Rectal smooth muscle tissue (tissue), 1 donor: ENCODE results near the gene SIK2.

ENCODE experiments used
- H3K27ac ChIP-seq: one replicate; pipeline ENCODE4 v1.7.0; 2013; ENCODE audit warnings: low read depth, low read length, inconsistent platforms
- H3K27me3 ChIP-seq: one replicate; pipeline ENCODE4 v1.7.0; 2013; ENCODE audit warnings: low read length; ENCODE audit not compliant: control insufficient read depth, insufficient read depth
- H3K36me3 ChIP-seq: one replicate; pipeline ENCODE4 v1.7.0; 2013; ENCODE audit warnings: low read length; ENCODE audit not compliant: control insufficient read depth, insufficient read depth
- H3K4me1 ChIP-seq: one replicate; pipeline ENCODE4 v1.7.0; 2013; ENCODE audit warnings: low read length; ENCODE audit not compliant: control insufficient read depth, insufficient read depth
- H3K4me3 ChIP-seq: one replicate; pipeline ENCODE4 v1.7.0; 2013; ENCODE audit warnings: low read length
- H3K9ac ChIP-seq: one replicate; pipeline ENCODE4 v1.7.0; 2013; ENCODE audit warnings: low read length

SIK2 gene

DNA sequence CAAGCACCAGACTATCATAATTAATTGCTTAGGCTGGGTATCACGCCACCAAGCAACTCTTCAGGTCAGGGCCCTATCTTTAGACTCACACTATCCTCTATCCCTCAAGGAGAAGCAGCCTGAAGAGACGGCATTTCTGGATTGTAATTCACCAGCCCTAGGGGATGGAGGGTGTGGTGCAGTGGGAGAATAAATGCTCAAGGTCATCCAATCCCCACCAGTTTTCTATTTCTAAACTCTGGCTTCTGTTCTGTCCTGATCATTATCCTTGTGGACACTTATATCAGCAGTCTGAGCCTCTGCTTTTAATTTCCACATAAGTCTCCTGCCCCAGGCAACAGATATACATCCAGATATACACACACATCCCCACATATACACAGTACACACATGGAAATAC lies 13.1 kb upstream of the SIK2 start:
- H3K4me1 ChIP-seq = no peaks in the 10 kb centered on the region

DNA sequence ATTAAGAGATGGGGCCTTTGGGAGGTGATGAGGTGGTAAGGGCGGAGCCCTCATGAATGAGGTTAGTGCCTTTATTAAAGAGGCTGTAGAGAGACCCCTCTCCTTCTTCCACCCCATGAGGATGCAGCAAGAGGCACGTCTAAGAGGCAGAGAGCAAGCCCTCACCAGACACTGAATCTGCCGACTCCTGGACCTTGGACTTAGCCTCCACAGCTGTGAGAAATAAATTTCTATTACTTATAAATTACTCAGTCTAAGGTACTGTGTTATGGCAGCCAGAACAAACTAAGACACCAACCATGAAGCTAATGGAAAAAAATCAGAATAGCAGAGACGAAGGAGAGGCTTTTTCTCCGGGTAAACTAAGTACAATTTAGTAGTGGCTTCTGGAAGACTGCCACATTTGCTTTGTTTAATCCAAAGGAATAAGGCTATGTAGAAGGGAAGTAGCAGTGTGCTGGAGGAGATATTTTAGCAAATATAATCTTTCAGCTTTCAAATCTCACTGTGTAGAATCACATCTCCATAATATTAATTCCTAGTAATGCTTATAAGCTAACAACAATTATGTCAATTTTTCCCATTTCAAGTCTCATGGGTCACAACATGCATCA lies 12.3 kb upstream of the SIK2 start:
- H3K27ac ChIP-seq = no peak overlapping the region
- H3K4me1 ChIP-seq = no peaks in the 10 kb centered on the region
- H3K36me3 ChIP-seq = no peaks in the 10 kb centered on the region
- no peak overlapping the region for H3K9ac ChIP-seq
- no peaks in the 10 kb centered on the region for H3K27me3 ChIP-seq
- no peak overlapping the region for H3K4me3 ChIP-seq

More for the DNA sequence above, 13.1 kb upstream of the SIK2 start:
- Histone ChIP-seq H3K9ac (no peak overlapping the region), H3K36me3 (no peaks in the 10 kb centered on the region), H3K27me3 (no peaks in the 10 kb centered on the region), H3K4me3 (no peak overlapping the region), H3K27ac (no peak overlapping the region)

DNA sequence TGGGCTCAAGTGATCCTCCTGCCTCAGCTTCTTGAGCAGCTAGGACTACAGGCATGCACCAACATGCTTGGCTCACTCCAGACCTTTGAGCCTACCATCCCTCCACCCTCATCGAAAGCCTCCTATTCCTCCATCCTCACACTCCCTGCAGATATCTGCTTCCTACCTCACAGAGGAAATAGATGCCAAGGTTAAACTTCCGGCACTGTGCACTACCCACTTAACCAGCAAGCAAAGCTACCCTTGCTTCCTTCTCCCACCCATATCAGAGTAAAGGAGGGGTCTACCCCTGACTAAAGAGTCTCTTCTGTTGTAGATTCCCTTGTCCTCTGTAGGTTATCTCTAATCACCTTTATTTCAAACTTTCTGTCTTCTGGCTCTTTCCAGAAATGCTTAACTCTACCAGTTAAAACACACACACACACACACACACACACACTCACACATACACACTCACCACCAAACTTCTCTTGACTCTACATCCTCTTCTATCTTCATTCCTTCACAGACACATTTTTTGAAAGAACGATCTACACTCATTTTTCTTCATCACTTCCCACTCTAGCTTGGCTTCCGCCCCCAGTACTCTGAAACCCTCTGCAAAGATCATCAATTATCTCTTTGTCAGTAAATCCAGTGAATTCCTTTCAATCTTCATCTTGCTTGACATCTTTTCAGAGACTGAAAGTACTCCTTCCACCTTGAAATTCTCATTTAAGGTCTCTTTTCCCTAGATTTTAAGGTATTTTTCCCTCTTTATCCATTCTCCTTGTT lies 10.9 kb upstream of the SIK2 start:
- Histone ChIP-seq H3K4me1 (no peaks in the 10 kb centered on the region), H3K4me3 (no peak overlapping the region), H3K9ac (no peak overlapping the region), H3K27me3 (no peaks in the 10 kb centered on the region), H3K27ac (no peak overlapping the region), H3K36me3 (no peaks in the 10 kb centered on the region)

DNA sequence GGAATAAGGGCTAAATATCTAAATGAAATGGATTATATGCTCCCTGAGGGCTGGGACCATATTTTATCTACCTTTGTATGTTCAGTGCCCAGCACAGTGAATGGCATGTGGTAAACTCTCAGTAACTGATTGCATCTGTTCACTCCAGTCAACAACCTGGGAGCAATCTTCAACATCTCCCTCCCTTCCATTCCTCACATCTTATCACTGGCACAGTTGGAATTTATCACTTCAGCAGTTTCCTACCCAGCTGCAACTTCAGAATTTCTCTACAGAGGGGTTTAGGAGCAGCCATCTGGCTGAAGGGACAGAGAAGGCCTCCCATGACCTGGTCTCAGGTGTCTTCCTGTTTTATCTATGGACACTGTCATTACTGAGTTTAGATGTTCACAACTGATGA lies 9.8 kb upstream of the SIK2 start:
- no peak overlapping the region for H3K27ac ChIP-seq
- H3K4me1 ChIP-seq = no peaks in the 10 kb centered on the region
- H3K9ac ChIP-seq = no peak overlapping the region
- H3K36me3 ChIP-seq = no peaks in the 10 kb centered on the region
- H3K4me3 ChIP-seq = no peak overlapping the region
- H3K27me3 ChIP-seq = no peaks in the 10 kb centered on the region

DNA sequence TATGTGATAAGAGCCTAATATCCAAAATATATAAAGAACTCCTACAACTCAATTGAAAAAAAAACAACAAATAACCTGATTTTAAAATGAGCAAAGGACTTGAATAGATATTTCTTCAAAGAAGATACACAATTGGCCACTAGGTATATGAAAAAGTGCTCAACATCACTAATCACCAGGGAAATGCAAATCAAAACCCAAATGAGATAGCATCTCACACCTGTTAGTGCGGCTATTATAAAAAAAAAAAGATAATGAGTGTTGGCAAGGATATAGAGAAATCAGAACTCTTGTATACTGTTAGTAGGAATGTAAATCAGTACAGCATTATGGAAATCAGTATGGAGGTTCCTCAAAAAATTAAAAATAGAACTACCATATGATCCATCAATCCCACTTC lies 5.9 kb upstream of the SIK2 start:
- no peak overlapping the region for H3K4me3 ChIP-seq

DNA sequence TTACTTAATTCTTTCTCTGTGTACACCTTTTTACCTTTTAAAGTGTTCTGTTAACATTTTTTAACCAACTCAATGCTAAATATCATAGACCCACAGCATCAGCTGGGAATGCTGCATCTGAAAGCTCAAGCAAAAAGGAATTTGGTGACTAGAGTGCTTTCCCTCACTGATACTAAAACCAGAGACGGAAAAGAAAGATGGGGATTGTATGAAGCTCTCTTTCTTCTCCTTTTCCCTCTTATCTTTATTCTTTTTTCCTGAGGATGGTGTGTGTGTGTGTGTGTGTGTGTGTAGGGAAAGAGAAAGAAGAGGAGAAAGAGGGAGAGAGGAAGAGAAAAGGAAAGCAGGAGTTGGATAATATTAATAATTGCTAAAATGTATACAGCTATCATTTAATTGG lies 4.1 kb upstream of the SIK2 start:
- H3K27ac ChIP-seq = no peak overlapping the region
- H3K36me3 ChIP-seq = no peaks in the 10 kb centered on the region
- H3K4me3 ChIP-seq = no peak overlapping the region
- H3K4me1 ChIP-seq = peaks cover 4% of the 10 kb centered on the region
- no peaks in the 10 kb centered on the region for H3K27me3 ChIP-seq
- no peak overlapping the region for H3K9ac ChIP-seq

More for the DNA sequence above, 5.9 kb upstream of the SIK2 start:
- Histone ChIP-seq H3K27ac (no peak overlapping the region), H3K27me3 (no peaks in the 10 kb centered on the region), H3K9ac (no peak overlapping the region), H3K4me1 (peaks cover under 1% of the 10 kb centered on the region), H3K36me3 (no peaks in the 10 kb centered on the region)

DNA sequence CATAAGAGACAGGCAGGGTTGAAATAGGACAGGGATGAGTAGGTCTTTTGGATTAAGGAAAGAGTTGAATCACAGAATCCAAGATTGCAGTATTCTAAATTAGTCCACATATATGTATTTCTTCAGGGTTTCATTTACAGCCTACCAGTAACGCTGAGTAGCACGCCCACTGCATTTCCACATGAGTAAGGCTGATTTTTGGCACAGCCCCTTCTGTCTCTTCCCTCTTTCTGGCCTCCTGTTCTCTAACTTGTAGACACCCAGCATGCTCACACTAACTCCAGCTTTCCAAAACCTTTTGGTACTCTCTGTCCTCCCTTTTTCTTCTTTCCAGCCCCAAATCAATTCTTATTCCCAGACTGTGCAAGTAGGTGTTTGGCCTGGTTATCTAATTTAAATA lies 3.7 kb upstream of the SIK2 start:
- no peaks in the 10 kb centered on the region for H3K27me3 ChIP-seq
- H3K9ac ChIP-seq = no peak overlapping the region
- H3K4me3 ChIP-seq = no peak overlapping the region
- no peaks in the 10 kb centered on the region for H3K36me3 ChIP-seq
- peaks cover 4% of the 10 kb centered on the region for H3K4me1 ChIP-seq
- H3K27ac ChIP-seq = no peak overlapping the region

DNA sequence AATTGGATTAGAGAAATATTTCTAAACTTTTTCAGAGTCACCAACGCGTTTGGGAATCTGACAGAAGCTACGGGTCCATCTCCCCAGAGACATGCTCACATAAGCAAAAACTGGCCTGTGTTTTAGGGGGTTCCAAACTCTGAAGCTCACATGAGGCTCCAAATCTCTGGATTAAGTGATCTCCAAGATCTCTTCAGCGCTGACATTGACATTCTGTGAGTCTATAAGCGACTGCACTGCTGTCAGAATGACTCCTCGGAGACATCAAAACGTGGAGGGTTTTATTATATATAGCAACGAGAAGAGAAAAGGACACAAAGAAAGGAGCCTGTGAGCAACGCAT lies 642 bp upstream of the SIK2 start:
- Histone ChIP-seq H3K27me3 (no peaks in the 10 kb centered on the region), H3K4me3 (peak overlapping the region; percentile 68), H3K4me1 (peaks cover 7% of the 10 kb centered on the region), H3K9ac (peak overlapping the region; percentile 3), H3K27ac (peak overlapping the region; percentile 96), H3K36me3 (no peaks in the 10 kb centered on the region)

DNA sequence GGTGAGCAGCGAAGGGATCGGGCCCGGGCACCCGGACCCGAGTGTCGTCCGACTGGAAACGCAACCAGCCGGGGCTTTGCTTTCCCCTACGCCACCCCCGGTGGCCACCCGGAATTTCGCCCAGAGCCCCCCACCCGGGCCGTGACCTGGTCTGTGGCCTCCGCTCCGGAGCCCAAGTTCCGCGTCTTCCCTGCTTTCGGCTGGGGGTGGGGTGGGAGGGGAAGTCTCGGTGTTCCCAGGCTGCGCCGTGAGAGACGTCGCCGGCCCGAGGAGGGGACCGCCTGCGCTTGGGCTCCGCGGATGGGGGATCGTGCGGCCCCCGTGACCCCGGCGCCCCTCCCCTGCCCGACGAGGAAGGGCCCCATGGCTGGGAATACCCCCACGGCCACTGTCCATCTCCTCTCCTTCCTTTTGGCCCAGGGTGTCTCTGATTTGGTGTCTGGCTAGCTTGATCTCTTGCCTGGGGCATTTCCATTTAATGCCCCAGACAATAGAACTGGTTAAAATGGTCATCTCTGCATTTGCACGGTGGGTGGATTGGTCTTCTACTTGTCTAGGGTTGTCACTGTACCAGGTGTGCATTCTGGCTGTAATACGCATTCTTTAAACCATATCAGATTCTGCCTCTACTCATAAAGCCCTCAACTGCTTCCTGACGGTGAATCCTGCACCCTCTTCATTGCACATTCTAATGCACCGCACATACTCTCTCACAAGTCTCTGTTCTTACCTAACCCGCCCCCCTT lies 789 bp downstream of the SIK2 start:
- Histone ChIP-seq H3K27me3 (no peaks in the 10 kb centered on the region), H3K27ac (peak overlapping the region; percentile 96), H3K36me3 (no peaks in the 10 kb centered on the region), H3K9ac (peak overlapping the region; percentile 92), H3K4me3 (peak overlapping the region; percentile 85), H3K4me1 (peaks cover 7% of the 10 kb centered on the region)

DNA sequence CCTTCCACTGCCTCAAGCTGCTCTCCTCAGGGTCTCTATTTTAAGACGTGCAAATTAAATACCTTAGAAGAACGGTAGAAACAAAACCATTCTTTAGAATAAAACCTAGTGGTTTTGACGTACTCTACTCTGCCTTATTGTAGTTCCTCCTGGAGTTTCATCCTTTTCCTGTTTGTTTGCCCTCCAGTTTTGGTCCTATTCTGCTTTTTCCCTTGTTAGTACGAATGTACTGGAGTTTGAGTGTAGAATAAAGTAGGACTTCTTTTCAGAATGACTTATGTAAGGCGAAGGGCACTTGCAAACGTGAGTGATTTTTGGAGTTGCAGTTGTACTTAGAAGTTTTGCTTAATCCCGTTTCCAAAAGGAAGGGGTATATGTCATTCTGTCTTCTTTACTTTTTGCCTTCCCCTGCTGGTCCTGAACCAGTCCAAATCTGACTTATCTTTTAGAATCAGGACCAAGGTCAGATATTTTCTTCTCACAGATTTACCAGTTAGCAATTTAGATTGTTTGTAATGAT lies 1.4 kb downstream of the SIK2 start:
- Histone ChIP-seq H3K27ac (no peak overlapping the region), H3K27me3 (no peaks in the 10 kb centered on the region), H3K4me1 (peaks cover 7% of the 10 kb centered on the region), H3K9ac (peak overlapping the region; percentile 87), H3K4me3 (peak overlapping the region; percentile 85), H3K36me3 (no peaks in the 10 kb centered on the region)

DNA sequence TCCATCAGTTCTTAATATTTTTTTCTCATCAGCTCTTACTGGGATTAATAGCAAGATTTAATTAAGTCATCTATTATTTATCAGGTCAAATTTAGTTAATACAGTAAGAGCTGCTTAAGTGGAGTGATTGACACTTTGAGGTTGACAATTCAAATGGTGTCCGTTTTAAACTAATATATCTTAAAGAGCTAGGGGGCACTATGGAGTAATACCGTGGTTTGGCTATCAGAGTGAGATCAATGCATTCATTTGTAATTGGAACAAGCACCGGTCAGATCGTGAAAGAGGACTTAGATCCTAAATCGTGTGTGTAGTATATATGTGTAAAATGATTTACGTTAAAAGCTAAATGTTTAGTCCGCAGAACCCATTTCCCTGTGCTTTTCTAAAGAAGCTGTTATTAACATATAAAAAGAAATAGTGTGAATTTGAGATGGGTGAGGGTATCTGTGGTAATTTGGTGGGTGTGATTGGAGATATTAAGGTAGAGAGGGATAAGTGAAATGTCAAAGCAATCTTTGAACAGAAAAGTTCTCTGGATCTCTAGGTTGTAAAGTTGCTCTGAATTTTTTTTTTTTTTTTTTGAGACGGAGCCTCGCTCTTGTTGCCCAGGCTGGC lies 2.3 kb downstream of the SIK2 start:
- Histone ChIP-seq H3K36me3 (no peaks in the 10 kb centered on the region), H3K9ac (no peak overlapping the region), H3K4me1 (peaks cover 7% of the 10 kb centered on the region), H3K4me3 (no peak overlapping the region), H3K27ac (no peak overlapping the region), H3K27me3 (no peaks in the 10 kb centered on the region)

DNA sequence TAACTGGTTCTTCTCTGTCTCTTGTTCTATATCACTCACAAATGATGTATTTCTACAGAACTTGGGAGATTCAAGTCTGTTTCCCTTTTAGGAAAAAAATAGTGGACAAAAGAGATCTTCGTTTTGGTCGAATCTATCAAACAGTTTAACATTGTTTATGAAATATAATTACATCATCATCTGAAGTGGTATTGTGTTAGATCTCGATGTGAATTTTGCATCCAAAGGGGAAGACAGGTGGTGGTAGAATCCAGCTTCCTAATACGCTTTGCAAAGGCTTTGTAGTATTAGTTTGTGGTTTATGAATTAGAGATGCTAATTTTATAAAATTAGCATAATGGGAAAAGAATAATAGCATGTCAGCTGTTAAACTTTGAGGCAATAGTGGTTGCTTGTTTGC lies 3.4 kb downstream of the SIK2 start:
- H3K36me3 ChIP-seq = no peaks in the 10 kb centered on the region
- H3K27ac ChIP-seq = no peak overlapping the region
- no peak overlapping the region for H3K9ac ChIP-seq
- peaks cover 7% of the 10 kb centered on the region for H3K4me1 ChIP-seq
- H3K27me3 ChIP-seq = no peaks in the 10 kb centered on the region
- H3K4me3 ChIP-seq = no peak overlapping the region
